HG02840 (cell line): ENCODE data around the gene ZFHX3.

Experiments used
- ATAC-seq: cut with Tn5 transposase; IDR thresholded peaks from one replicate; pipeline ENCODE4 v1.9.1; 2021; ENCODE audit warnings: mild to moderate bottlenecking, moderate library complexity, moderate number of reproducible peaks; ENCODE audit not compliant: unreplicated experiment, low FRiP score

ZFHX3 gene

GRCh38 chr16:73069581-73070262, 21.8 kb upstream of the ZFHX3 start:
- no peak for ATAC-seq

DNA sequence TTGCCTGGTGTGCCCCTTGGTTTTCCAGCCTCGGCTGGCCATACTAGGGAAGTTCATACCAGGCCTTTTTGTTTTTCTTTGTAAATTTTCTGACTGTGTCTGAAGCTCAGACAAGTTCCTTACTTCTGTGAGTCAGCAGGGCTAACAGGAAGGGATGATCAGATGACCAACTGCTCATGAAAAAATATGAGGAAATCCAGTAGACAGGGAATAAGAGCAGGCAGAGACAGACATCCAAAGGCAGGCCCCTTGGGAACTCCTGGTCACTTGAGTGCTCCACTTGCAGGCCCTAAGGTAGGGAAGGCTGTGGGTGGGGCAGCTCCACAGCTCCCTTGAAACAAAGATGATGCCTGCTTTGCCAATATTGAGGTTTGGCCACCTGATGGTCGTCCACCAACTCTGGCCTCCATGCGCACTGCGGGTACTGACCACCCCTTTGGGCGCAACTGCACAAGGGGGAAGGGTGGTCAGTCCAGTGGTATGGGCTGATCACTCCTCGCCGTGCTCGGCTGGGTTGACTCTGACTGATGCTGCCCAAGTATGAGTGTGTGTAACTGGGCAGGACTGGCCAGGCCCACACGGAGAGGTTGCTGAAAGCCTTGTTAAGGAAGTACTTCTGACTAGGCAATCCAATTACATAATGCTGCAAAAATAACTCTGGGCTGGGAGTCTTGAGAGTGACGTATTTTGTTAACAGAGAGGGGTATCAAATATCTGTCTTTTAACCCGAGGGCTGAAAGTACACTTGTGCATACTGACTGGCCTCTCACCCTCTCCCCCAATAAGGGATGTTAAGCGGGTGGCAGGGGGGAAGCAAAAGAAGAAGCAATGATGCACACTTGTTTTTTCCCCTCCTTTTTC, 20.8 kb upstream of the ZFHX3 start:
- ATAC-seq = no peak

DNA sequence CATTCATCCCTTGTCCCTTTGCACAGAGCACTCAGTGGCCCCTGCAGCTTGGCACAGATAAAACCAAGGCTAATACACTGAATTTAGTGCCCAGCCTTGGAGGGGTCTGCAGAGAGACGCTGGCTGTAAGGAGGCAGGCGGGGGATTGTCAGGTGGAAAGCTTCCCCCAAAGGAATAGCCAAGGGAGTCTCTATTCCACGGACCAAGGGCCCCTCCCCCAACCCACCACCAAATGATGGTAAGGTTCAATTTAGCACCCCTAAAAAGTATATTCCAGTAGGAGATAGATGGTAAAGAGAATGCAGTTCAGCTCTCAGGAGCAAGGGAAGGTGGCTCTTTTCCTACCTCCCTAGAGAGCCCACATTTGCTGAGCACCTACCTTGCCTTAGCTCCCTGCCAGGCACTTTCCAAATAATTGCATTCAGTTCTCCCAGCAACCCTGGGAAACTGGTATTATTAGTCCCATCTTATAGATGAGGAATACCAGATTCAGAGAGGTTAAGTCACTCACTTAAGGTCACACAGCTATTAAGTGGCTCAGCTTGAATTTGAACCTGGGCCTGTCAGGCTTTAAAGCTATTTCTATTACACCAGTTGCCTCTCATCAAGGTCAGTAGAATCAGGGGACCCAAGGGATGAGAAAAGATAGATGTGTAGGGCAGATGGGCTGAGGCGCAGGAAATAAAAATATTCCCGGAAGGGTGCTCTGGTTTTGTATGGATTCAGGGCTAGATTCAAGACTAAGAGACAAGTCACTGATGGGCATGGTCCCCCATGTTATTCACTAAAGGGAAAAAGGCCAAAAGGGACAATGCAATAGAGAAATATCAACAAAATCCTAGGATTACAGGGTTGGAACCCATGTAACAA, 20.0 kb upstream of the ZFHX3 start:
- no peak for ATAC-seq

DNA sequence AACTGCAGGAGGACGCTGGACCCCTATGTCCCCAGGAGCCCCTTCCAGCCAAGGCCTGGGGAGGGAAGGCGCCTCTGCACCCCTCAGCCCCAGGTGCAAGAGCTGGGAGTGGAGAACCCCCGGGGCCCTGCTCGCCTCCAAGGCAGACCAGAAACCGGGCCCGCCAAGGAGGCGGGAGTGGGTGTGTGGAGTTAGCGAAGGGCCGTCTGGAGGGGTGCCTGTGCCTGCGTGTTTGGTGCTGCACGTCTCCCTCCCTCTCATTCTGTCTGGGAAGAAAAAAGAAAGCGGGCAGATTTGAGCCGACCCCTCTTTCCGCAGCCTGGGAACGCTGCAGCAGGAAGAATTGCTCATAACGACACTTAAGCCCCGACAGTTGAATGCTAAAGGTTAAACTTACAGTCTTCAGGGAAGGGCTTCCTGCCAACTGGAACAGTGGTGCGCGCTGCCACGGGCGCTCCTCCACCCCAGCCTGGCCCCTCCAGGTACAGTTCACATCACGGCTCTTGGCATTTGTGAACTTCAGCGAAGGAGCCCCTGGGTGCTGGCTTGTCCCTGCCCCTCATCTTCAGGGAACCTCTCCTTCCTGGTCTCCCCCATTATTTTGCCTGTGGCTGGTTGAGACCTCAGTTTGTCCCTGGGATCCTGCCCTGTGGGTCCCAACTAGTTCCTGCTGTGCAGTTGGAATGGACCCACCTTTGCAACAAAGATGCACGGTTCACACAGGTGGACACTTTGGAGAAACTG, 19.2 kb upstream of the ZFHX3 start:
- ATAC-seq = no peak

DNA sequence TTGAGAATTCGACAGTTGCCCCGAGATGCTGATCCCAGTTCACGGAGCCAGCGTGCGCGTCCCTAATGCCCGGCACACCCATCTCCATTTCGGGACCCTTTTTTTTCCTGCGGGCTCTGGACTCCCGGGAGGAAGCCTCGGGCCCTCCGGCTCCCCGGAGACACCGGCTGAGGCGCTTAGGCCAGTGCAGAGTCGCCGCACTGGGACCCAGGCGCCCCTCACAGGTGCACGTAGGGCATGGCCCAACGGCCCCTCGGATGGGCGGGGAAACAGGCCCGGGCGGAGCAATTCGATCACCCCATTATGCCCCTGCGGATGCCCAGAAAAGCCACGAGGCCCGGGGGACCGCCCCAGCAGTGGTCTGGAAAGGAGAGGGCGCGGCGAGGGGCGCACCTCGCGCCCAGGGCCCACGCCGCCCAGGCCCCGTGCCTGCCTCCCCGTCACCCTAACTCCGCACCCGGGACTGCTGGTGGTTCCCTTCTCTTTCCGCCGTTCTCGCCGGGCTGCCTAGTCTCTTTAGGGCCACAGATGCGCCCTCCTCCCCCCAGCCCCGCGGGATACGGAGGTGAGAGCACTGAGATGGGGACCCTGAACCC, 18.5 kb upstream of the ZFHX3 start:
- no peak for ATAC-seq

DNA sequence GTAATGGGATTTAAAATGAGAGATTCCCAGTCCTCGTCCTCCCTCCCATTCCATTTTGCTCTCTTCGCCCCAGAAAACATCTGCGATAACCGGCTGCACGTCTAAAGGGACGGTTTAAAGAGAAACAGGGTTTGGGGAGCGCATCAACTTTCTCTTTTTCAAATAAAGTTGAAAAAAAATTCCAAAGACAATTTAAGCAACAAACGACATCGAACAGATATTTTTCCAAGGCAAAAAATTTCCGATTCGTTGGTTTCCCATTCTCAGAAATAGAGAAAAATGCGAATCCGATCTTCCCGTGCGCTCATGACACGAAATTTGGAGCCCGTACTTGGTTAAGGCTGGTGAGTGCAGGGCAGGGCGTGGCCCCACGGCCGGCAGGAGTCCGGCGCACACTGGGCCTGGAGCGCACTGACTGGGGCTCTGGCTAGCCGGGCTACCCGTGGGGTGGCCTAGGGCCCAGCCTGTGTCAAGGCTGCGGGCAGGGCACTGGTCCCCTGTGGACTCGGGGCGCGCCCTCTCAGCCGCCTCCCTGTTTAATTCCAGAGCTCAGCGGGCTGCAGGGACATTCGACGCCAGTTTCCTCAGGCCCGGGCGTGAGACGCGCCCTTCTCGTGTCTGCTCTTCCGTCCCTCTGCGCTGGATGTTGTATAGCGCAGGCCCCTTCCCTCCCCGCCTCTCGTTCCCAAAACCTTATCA, 17.9 kb upstream of the ZFHX3 start:
- no peak for ATAC-seq

DNA sequence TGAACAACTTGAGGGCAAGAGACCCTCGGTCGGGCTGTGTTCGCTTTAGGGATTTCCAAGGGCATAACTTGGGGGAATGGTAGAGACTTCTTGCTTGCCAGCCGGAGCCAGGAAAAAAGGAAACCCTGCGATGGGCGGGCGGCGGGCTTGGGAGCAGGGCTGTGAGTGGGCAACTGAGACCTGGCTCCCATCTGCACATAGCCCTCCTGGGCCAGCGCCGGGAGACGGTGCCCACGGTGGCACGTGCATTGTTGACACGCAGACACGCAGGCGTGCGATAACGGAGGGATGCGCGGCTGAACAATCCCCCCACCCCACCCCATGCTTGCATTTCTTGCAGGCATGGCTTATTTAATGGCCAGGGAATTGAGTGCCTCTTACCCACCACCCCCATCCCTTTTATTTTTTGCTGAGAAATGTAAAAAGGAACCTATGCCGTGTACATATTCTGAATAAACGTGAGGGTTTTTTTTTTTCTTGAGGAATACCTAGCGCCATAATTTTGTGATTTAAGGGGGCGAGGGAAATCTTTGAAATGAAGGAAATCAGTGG, 17.1 kb upstream of the ZFHX3 start:
- no peak for ATAC-seq

GRCh38 chr16:73064212-73064993, 16.5 kb upstream of the ZFHX3 start:
- no peak for ATAC-seq

DNA sequence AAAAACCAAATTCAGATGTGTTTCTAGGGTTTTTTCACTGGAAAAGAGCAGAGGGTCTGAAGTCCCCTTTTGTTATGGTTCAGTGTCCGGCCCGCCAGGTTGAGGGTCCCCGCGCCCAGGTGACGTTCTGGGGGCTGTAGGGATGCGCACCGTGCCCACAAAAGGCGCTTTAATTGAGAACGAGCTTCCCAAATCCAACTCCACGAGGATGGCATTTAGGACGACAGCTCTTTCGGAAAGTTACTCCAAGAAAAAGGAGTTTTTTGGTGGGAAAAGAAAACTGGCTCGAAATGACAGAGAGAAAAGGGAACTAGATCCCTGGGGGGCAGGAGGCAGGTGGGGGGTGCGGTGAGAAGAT, 15.9 kb upstream of the ZFHX3 start:
- no peak for ATAC-seq

- ATAC-seq = no peak
These were observed 15.1 kb upstream of the ZFHX3 start for GRCh38 chr16:73062743-73063733.

DNA sequence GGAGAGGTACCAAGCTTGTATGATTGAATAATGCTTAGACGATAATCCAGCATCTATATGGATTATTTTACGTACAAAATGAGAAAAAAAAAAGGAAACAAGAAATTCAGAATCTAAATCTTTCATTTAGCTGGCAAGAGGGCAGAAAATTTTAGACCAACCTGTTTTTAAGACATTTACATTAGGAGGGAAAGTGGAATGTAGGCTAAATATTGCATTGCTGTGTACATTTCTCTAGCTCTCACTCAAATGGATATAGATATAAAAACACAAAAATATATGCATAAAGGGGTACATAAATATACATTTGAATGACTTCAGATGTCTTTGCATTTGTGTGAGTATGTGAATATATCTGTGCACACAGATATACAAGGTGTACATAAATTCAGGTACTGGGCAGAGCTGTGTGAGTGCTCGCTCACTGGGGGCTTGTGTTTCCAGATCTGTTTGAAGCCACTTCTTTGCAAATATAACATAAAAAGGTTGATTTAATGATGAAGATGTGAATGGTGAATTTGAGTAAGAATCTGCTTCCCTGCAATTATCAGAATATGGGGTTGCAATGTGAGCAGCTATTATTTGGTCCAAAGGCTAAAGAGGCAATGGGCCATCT, 14.2 kb upstream of the ZFHX3 start:
- no peak for ATAC-seq

- no peak for ATAC-seq
These were observed 13.1 kb upstream of the ZFHX3 start for GRCh38 chr16:73060892-73061490.

DNA sequence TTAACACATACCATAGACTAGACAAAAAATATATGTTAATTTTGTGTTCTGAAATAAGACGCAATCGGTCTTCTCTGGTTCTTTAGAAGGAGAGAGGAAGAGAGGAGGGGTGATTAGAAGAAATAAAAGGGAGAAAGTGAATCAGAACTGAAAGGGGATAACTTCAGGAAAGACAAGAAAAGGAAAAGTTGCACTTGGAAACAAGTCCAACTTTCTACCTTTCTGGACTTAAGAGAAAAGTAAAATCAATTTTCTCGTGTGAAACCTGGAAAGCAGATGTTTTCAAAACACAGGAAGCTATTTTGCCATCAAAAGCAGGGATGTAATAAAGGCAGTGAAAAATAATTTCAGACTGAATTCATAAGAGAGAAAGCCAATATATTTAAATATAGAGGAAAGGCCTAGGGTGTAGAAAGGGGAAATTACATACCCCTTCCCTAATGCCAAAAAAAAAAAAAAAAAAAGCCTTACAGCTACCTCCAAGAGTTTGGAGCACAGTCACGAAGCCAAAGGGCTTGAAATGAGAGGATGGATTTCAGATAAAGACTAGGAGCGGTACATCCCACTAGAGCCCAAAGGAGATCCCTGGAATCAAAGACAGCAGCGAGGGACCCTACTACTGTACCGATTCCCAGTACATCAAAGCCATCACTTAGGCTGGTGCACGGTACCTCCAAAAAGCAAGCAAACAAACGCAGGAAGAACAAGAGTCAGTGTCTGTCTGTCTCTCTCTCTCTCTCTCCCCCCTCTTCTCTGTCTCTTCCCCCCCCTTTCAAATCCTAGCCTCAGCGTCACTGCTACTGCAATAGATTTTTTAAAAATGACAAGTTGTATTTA, 12.1 kb upstream of the ZFHX3 start:
- ATAC-seq = no peak

GRCh38 chr16:73058616-73059409, 10.9 kb upstream of the ZFHX3 start:
- ATAC-seq = peak; percentile 32

- peak; percentile 74 for ATAC-seq
These were observed 10.3 kb upstream of the ZFHX3 start for GRCh38 chr16:73058221-73058615.
